Hematopoietic multipotent progenitor cell treated with erythropoietin and hydrocortisone succinate and interleukin-3 and kit ligand, for 4 days (in vitro differentiated cells): ENCODE data around the gene UBC.
"Not testable (repeated sequence)": the region's sequence is repeated elsewhere in the genome, so short reads cannot be mapped to it uniquely, and the experiment has no call there.

Experiments used
- DNase-seq: peaks from one replicate; pipeline ENCODE4 v3.0.0-alpha.2; 2015

The UBC gene

DNA sequence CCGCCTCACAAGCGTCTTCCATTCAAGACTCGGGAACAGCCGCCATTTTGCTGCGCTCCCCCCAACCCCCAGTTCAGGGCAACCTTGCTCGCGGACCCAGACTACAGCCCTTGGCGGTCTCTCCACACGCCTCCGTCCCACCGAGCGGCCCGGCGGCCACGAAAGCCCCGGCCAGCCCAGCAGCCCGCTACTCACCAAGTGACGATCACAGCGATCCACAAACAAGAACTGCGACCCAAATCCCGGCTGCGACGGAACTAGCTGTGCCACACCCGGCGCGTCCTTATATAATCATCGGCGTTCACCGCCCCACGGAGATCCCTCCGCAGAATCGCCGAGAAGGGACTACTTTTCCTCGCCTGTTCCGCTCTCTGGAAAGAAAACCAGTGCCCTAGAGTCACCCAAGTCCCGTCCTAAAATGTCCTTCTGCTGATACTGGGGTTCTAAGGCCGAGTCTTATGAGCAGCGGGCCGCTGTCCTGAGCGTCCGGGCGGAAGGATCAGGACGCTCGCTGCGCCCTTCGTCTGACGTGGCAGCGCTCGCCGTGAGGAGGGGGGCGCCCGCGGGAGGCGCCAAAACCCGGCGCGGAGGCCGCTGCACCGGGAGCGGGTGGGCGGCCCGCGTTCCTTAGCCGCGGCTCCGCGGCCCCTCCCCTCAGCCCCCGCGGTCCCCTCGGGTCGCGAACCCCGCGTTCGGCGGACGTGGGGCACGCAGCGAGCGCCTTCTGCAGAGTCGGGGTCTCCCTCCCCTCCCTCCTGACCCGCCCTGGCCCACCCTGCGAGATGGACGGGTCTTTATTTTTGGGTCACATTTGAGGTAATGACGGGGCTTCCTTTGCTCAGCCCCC, at the start of gene UBC:
TSS of gene UBC (minus strand) at position 259 of the 847 bp plus-strand sequence. CDS start 879 bp downstream, outside the sequence.
- DNase-seq: peak; percentile 95

- peak; percentile 21 for DNase-seq
These were observed 48.8 kb upstream of the UBC start for GRCh38 chr12:124963211-124963610.

DNA sequence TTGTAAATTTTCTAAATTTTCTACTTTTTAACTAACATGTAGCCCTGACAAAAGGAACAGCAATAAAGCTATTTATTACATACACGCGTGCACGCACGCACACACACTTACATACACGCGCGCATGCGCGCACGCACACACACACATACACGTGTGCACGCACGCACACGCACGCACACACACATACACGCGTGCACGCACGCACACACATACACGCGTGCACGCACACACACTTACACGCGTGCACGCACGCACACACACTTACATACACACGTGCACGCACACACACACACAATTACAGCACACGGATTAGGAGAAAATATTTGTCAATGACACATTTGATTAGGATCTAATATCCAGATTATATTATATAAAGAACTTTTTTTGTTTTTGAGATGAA, 46.6 kb upstream of the UBC start:
- DNase-seq: no peak

GRCh38 chr12:124956571-124956970, 42.1 kb upstream of the UBC start:
- DNase-seq: no peak

GRCh38 chr12:124954771-124955170, 40.3 kb upstream of the UBC start:
- DNase-seq: no peak

- DNase-seq: no peak
These were observed 39.4 kb upstream of the UBC start for GRCh38 chr12:124953689-124954405.

DNA sequence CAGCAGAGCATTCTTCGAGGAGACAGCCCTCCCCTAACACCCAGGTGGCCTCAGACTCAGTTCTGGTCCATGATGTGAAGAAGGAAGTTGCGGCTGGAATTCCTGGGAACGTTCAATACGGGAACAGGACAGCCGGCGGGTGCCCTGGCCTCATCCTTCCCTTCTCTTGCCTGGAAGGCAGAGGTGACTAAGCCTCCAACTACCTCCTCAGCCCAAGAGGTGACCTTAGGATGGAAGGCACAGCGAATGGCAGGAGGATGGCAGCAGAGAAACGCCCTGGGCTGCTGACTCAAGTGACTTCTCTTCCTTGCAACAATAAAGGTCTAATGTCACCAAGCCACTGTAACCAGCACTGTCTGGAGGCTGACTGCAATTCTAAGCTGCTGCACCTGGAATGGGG, 38.4 kb upstream of the UBC start:
- no peak for DNase-seq

- no peak for DNase-seq
These were observed 37.8 kb upstream of the UBC start for GRCh38 chr12:124952295-124952694.

GRCh38 chr12:124949779-124950728, 35.6 kb upstream of the UBC start:
- DNase-seq: no peak

- no peak for DNase-seq
These were observed 34.6 kb upstream of the UBC start for GRCh38 chr12:124949066-124949465.

GRCh38 chr12:124947561-124948398, 33.3 kb upstream of the UBC start:
- DNase-seq: no peak

GRCh38 chr12:124947013-124947412, 32.6 kb upstream of the UBC start:
- no peak for DNase-seq

GRCh38 chr12:124946447-124946793, 32.0 kb upstream of the UBC start:
- no peak for DNase-seq

- no peak for DNase-seq
These were observed 26.7 kb upstream of the UBC start for GRCh38 chr12:124941170-124941527.

DNA sequence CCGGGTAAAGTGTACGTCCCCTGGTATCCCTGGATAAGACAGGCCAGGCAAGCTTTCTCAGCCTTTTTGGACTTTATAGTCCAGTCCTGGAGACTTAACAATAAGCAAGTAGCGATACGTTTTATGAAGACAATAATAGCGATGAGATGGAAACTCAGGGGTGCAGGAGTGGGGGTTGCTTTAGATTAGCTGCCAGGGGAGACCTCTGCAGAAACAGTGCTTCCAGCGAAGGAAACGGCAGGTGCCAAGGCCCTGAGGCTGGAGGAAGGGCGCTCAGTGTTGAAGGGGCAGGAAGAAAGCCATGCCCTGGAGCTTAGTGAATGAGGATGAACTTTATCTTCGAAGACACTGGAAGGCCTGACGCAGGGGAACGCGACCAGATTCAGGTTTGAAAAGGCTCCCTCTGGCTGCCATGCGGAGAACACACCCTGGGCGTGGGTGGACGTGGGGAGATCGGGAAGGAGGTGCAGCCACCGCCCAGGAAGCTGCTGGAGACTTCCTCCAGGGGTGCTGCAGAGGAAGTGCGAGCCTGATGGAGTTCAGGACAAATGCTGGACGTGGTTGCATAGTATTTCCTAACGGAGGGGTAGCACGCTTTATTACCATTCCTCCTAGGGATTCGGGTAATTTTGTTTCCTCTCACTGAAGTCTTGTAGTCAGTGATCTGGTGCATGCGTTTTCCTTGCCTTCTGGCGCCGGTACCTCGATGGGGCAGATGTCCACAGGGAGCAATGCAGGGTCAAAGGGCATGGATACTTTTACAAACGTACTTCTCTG, 26.1 kb upstream of the UBC start:
- DNase-seq: peak; percentile 97

DNA sequence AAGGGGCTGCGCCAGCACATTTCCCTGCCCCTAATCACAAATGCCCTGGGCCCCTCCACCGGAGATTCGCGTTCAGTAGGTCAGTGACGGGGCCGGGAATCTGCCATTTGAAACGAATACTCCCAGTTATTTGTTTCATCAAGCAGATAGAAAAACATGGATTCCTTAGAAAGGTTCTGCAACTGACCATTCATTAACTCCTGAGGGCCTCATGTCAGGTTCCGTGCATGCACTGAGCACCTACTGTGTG, 25.6 kb upstream of the UBC start:
- DNase-seq: no peak

DNA sequence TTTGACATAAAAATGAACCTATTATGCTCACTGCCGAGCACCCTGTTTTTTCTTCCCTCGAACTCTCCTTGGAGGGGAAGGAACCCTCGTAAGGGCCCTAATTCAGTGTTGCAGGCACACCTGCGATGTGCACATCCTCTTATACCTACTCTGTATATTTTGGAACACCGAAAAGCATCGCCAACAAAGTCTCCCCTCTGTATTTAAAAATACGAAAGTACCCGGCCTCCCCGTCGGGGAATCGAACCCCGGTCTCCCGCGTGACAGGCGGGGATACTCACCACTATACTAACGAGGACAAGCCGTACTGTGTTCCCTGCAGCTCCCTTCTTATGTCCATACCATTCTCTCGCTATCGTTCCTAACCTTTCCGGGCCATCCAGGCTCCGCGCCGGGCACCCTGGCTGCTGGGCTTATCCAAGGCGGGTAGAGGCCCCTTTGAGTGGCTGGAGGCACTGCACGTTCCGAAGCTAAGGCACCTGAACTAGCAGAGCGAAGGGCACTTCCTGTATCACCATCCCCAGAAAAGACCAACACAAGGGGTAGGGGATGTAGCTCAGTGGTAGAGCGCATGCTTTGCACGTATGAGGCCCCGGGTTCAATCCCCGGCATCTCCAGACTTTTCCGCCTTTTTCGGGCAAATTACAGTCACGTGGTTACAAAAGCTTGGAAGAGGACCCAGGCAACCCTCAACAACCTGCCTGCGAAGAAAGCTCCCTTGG, 25.1 kb upstream of the UBC start:
- DNase-seq: peak; percentile 97

DNA sequence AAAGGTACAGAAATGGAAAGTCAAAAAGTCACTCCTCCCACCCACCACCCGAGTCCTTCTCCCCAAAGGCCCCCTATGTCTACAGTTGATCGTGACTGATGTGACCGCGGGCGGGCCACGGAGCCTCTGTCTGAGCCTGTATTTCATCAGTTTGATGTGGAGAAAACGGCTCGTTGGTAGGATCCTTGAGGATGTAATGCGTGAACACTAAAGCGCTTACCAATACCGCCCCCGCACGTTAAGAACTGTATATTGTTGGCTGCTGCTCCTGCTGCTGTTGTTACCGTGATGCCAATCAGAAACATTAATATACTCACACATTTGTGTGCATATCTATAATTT, 24.6 kb upstream of the UBC start:
- peak; percentile 91 for DNase-seq

DNA sequence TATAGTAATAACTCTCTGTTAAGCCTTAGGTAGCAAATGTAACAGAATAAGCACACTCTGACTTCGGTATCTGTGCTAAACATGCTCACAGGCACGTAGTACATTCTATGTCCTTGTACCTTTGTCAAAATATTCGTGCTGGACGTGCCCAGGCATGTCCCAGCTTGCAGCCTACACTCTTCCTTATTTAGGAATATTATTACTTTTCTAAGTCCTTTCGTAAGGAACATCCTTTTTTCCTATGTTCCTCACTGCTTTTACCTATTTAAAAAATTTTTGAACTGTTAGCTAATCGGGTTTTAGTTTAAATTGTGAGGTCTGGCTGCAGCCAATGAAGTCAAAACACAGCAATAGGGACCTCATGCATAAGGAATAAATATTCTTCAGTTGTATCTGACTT, 24.1 kb upstream of the UBC start:
- DNase-seq: peak; percentile 47

GRCh38 chr12:124938108-124938507, 23.7 kb upstream of the UBC start:
- no peak for DNase-seq

DNA sequence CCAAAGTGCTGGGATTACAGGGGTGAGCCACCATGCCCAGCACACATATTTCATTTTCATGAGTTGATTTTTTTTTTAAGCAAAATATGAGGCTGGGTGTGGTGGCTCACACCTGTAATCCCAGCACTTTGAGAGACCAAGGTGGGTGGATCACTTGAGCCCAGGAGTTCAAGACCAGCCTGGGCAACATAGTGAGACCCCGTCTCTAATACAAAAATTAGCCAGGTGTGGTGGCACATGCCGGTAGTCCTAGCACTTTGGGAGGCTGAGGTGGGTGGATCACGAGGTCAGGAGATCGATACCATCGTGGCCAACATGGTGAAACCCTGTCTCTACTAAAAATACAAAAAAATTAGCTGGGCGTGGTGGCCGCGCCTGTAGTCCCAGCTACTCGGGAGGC, 17.1 kb upstream of the UBC start:
- DNase-seq: not testable (repeated sequence)
